A549 treated with ZK216348 at 1 μM for 4 hours (cell line): ENCODE results near the gene WHRN. TPM values are rescaled to one million over a fixed set of nuclear protein-coding genes. Genes with fewer than 3 reads are reported as not detected.

Experiments used
- total RNA-seq: library from RNA; stranded (reverse); fragments of 200-300 nt; extraction: Qiagen RNA extraction; gene quantifications from 5 replicates; pipeline ENCODE4 v1.2.3, GENCODE V29; 2022; ENCODE audit warnings: low read depth

WHRN gene
- total RNA-seq = 3.9 to 8.6 TPM (median 7.2 TPM) in 5 replicates

DNA sequence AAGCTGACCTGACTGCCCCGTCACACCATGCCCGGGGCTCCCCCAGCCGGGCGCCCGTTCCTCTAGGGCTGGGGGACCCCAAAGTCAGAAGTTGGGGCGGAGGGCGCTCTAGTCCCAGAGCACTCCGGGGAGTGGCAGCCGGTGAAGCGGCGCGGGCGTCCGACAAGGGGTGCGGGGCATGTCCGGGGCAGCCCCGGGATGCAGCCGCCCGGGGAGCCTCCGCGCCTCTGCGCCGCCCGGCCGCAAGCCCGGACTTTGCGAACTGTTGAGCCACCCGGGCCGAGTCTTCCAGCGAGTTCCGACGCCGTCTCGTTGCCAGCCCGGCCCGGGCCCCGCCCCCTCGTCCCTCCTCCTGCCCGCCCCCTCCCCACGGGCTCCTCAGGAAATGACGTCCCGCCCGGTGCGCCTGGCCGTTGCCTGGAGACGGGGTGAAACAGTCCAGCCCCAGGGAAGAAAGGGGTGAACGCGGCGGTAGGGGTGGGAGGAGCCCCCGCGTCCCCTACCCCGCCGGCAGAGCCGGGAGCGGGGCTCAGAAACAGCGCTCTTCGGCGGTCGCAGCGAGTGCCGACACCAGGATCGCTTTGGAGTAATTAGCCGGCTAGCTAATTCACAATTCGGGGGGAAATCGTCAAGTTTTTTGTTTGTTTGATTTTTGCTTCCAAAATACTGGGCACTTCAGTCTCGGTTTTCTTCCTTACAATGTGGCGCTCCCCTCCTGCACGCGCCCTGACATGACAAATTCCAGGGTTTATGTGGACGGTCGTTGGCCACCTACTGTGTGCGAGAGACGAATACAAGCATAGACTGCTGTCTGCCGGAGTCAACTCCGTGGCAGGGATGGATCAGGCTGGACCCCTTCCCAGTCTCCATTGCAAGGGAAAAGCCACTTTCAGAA is at the start of gene WHRN:
WHRN (minus strand) TSS at position 287 of the 895 bp plus-strand sequence. CDS start 672 bp downstream, outside the sequence.

DNA sequence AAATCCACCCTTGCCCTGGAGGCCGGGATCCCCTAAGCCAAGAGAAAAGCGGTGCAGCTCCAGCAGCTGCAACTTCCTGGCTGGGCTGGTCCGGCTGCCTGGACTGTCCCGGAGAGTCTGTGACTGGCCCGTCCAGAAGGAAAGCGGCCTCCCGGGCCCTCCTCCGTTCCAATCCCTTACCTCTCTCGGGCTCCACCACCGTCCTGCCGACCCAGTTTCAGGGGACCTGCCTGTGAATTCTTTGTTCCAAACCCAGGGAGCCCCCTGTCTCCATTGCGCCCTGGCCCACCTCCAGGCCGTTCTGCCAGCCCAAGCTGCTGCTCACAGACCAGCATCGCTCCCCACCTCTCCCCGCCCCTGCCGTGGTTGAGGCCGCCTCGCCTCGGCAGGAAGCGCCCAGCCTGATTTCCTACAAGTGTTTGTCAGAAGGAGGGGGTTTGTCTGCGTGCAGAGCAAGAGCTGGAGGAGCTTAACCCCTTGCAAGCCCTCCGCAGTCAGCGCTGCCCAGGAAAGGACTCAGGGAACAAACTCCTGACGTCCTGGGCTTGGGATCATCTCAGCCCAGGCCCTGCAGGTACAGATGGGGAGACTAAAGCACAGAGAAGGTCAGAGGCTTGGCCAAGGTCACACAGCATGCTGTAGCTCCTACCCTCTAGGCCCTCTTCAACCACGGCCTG is 117.5 kb downstream of the WHRN start, which contains the start of gene AKNA:
AKNA (minus strand) TSS at position 303 of the 677 bp plus-strand sequence. CDS start 6,649 bp downstream, outside the sequence.

Other genes with a start within 250 kb of the WHRN start
- gene ORM1, start 182.4 kb downstream of the WHRN start, total RNA-seq = not detected in 5 replicates
- gene ORM2, start 175.6 kb downstream of the WHRN start, total RNA-seq = not detected in 5 replicates
- gene AKNA, start 117.5 kb downstream of the WHRN start, total RNA-seq = 3.9 to 4.4 TPM (median 4.2 TPM) in 5 replicates
- gene ATP6V1G1, start 82.3 kb upstream of the WHRN start, total RNA-seq = 103 to 163 TPM (median 109 TPM) in 5 replicates
- gene TMEM268, start 105.8 kb upstream of the WHRN start, total RNA-seq = 9.8 to 13.7 TPM (median 10.5 TPM) in 5 replicates
- gene TEX53, start 152.3 kb upstream of the WHRN start, total RNA-seq = not detected in 5 replicates
- gene TEX48, start 176.7 kb upstream of the WHRN start, total RNA-seq = not detected in 5 replicates